LNCaP clone FGC (cell line): Measurements from ENCODE around the gene PACS2.

Source experiments
- DNase-seq: peaks from one replicate; pipeline ENCODE4 v3.0.0-alpha.2; 2011; ENCODE audit warnings: low read depth
- H3K4me3 ChIP-seq: 2 replicates; pipeline ENCODE4 v1.5.1; 2011; ENCODE audit warnings: mild to moderate bottlenecking, low read depth, low read length, control low read depth
- CTCF ChIP-seq: IDR thresholded peaks from 2 replicates; pipeline ENCODE4 v1.5.1; 2012; ENCODE audit warnings: mild to moderate bottlenecking; ENCODE audit not compliant: control insufficient read depth, insufficient read depth; ENCODE audit errors: extremely low read depth

Gene PACS2

GRCh38 chr14:105442834-105443233 is 128.3 kb downstream of the PACS2 start:
- H3K4me3 ChIP-seq = no peak overlapping the region
- TF ChIP-seq CTCF = no peak
- no peak for DNase-seq

DNA sequence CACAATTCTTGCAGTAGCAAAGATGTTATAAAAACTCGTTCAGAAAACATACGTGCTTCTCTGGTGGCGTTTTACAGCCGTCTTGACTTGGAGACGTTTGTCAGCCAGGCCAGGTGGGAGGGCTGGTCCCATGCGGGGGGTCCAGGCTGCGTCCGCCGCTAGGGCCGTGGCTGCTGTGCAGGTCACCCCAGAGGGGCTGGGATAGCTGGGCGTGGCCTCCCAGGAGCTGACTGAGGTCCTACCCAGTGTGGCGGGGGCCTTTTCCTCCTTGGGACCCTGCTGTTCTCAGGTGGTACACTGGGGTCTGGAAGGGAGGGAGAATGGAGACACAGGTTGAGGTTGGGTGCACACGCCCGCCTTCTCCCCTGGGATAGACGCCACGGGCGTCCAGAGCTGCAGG is 130.3 kb downstream of the PACS2 start:
- no peak for DNase-seq
- no peak overlapping the region for H3K4me3 ChIP-seq
- no peak for TF ChIP-seq CTCF

DNA sequence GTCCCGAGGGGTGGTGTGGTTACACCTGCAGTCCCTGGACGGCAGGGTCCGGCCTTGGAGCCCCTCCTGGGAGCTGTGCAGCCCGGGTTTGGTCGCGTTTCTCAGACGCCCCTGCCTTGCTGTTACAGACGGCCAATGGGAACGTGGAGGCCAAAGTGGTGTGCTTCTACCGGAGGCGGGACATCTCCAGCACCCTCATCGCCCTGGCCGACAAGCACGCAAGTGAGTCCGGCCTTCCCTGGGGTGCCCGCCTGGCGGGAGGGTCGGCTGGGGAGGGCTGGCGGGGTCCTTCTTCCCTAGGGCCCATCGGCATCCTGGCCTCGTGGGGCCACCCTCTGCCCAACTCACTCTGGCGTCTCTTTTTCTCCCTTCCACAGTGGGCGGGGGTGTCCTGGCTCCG is 130.7 kb downstream of the PACS2 start:
- H3K4me3 ChIP-seq = no peak overlapping the region
- no peak for DNase-seq
- no peak for TF ChIP-seq CTCF

GRCh38 chr14:105445901-105446845 is 131.6 kb downstream of the PACS2 start:
- DNase-seq = no peak
- no peak overlapping the region for H3K4me3 ChIP-seq
- TF ChIP-seq CTCF = no peak

GRCh38 chr14:105446971-105447370 is 132.4 kb downstream of the PACS2 start:
- no peak for DNase-seq
- TF ChIP-seq CTCF = no peak
- H3K4me3 ChIP-seq = no peak overlapping the region
